Measurements from ENCODE around the gene FOXK1.

The FOXK1 gene

GRCh38 chr7:4818000-4818794 is 136.1 kb downstream of the FOXK1 start:
- Histone ChIP-seq H3K27me3 (ENCODE audit: control insufficient read depth, insufficient read depth, low read length) (no peaks in the 10 kb centered on the region), H3K4me3 (ENCODE audit: low read depth, low read length) (no peak overlapping the region), H3K36me3 (ENCODE audit: control insufficient read depth, insufficient read depth, low read length) (no peaks in the 10 kb centered on the region), H3K9ac (ENCODE audit: low read depth, low read length) (no peak overlapping the region), H3K4me1 (ENCODE audit: control insufficient read depth, insufficient read depth, low read length) (no peaks in the 10 kb centered on the region), H3K9me3 (ENCODE audit: control insufficient read depth, insufficient read depth, low read length) (no peaks in the 10 kb centered on the region)

- Histone ChIP-seq H3K9ac (ENCODE audit: low read depth, low read length) (no peak overlapping the region), H3K4me1 (ENCODE audit: control insufficient read depth, insufficient read depth, low read length) (no peaks in the 10 kb centered on the region), H3K9me3 (ENCODE audit: control insufficient read depth, insufficient read depth, low read length) (no peaks in the 10 kb centered on the region), H3K36me3 (ENCODE audit: control insufficient read depth, insufficient read depth, low read length) (no peaks in the 10 kb centered on the region), H3K4me3 (ENCODE audit: low read depth, low read length) (no peak overlapping the region), H3K27me3 (ENCODE audit: control insufficient read depth, insufficient read depth, low read length) (no peaks in the 10 kb centered on the region)
These were observed 137.7 kb downstream of the FOXK1 start for GRCh38 chr7:4819560-4820404.

GRCh38 chr7:4820405-4820966 is 138.4 kb downstream of the FOXK1 start:
- no peaks in the 10 kb centered on the region for H3K36me3 ChIP-seq (ENCODE audit: control insufficient read depth, insufficient read depth, low read length)
- no peaks in the 10 kb centered on the region for H3K9me3 ChIP-seq (ENCODE audit: control insufficient read depth, insufficient read depth, low read length)
- H3K4me1 ChIP-seq (ENCODE audit: control insufficient read depth, insufficient read depth, low read length): no peaks in the 10 kb centered on the region
- H3K9ac ChIP-seq (ENCODE audit: low read depth, low read length): no peak overlapping the region
- H3K27me3 ChIP-seq (ENCODE audit: control insufficient read depth, insufficient read depth, low read length): no peaks in the 10 kb centered on the region
- no peak overlapping the region for H3K4me3 ChIP-seq (ENCODE audit: low read depth, low read length)

Data from iPS-15b (cell line).